CD4-positive, alpha-beta T cell treated with Interleukin-1 beta for 1 hour (primary cell): Measurements from ENCODE around the gene NRSN2.

ENCODE experiments used
- DNase-seq, 2 donors: peaks; one replicate each; pipeline ENCODE4 v3.0.0-alpha.2; 2020 to 2022

NRSN2 gene

GRCh38 chr20:346640-347316, at the start of gene NRSN2:
TSS of gene NRSN2 (plus strand) at chr20:347111. CDS start at chr20:349644, 2,533 bp downstream.
- DNase-seq: peak in 1 of 2 donors; percentile 35

GRCh38 chr20:297925-298775, 48.8 kb upstream of the NRSN2 start:
- DNase-seq: peak; percentile 47 to 57

GRCh38 chr20:298776-299391, 48.0 kb upstream of the NRSN2 start:
- DNase-seq: no peak

GRCh38 chr20:300345-300990, 46.4 kb upstream of the NRSN2 start:
- no peak for DNase-seq

GRCh38 chr20:301886-302848, 44.7 kb upstream of the NRSN2 start:
- DNase-seq: no peak

- no peak for DNase-seq
These were observed 41.2 kb upstream of the NRSN2 start for GRCh38 chr20:305745-306144.

- no peak for DNase-seq
These were observed 38.4 kb upstream of the NRSN2 start for GRCh38 chr20:308427-309038.

GRCh38 chr20:309306-309840, 37.5 kb upstream of the NRSN2 start:
- no peak for DNase-seq

- DNase-seq: peak; percentile 81 to 93
These were observed 36.9 kb upstream of the NRSN2 start for GRCh38 chr20:309841-310644.

- no peak for DNase-seq
These were observed 36.3 kb upstream of the NRSN2 start for GRCh38 chr20:310645-311044.

- DNase-seq: no peak
These were observed 35.3 kb upstream of the NRSN2 start for GRCh38 chr20:311609-312008.

GRCh38 chr20:312067-312466, 34.8 kb upstream of the NRSN2 start:
- DNase-seq: no peak

- DNase-seq: no peak
These were observed 34.0 kb upstream of the NRSN2 start for GRCh38 chr20:312866-313265.

GRCh38 chr20:313402-313801, 33.5 kb upstream of the NRSN2 start:
- no peak for DNase-seq

GRCh38 chr20:313948-314347, 33.0 kb upstream of the NRSN2 start:
- no peak for DNase-seq

- no peak for DNase-seq
These were observed 30.4 kb upstream of the NRSN2 start for GRCh38 chr20:316316-317068.

GRCh38 chr20:324177-325044, 22.5 kb upstream of the NRSN2 start:
- DNase-seq: peak; percentile 88 to 89

GRCh38 chr20:325045-325888, 21.6 kb upstream of the NRSN2 start, which contains the start of gene SOX12:
TSS of gene SOX12 (plus strand) at chr20:325552. CDS start at chr20:325925, 373 bp downstream.
- peak; percentile 95 to 96 for DNase-seq
